GM12874 (cell line): ENCODE measurements around the gene ZNF888.

Source experiments
- TF ChIP-seq, protein P1 (sequence below): IDR thresholded peaks from 2 replicates; pipeline ENCODE4 v1.5.1; 2011; ENCODE audit warnings: low read depth, mild to moderate bottlenecking, control low read depth, low read length, moderate library complexity; ENCODE audit not compliant: insufficient read depth

The ZNF888 gene

DNA sequence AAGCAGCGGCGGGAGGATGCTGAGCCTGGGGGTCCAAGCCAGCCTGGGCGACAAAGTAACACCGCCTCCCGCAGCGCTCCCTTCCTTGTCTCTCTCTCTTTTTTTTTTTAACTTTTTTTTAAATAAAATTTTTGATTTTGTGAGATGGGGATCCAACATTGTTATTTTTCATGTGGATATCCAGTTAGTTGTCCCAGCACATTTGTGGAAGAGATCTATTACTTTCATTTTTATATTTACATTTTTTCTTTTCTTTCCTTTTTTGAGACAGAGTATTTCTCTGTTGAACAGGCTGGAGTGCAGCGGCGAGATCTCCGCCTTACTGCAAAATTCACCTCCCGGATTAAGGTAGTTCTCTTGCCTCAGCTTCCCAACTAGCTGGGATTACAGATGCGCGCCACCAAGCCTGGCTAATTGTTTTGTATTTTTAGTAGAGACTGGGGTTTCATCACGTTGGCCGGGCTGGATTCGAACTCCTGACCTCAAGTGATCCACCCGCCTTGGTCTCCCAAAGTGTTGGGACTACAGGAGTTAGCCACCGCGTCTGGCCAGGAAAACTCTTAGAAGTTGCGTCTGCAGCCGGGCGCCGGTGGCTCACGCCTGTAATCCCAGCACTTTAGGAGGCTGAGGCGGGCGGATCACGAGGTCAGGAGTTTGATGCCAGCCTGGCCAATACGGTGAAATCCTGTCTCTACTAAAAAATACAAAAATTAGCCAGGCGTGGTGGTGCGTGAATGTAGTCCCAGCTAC is 20.1 kb upstream of the ZNF888 start:
- TF ChIP-seq, protein P1, sequence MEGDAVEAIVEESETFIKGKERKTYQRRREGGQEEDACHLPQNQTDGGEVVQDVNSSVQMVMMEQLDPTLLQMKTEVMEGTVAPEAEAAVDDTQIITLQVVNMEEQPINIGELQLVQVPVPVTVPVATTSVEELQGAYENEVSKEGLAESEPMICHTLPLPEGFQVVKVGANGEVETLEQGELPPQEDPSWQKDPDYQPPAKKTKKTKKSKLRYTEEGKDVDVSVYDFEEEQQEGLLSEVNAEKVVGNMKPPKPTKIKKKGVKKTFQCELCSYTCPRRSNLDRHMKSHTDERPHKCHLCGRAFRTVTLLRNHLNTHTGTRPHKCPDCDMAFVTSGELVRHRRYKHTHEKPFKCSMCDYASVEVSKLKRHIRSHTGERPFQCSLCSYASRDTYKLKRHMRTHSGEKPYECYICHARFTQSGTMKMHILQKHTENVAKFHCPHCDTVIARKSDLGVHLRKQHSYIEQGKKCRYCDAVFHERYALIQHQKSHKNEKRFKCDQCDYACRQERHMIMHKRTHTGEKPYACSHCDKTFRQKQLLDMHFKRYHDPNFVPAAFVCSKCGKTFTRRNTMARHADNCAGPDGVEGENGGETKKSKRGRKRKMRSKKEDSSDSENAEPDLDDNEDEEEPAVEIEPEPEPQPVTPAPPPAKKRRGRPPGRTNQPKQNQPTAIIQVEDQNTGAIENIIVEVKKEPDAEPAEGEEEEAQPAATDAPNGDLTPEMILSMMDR = no peak

DNA sequence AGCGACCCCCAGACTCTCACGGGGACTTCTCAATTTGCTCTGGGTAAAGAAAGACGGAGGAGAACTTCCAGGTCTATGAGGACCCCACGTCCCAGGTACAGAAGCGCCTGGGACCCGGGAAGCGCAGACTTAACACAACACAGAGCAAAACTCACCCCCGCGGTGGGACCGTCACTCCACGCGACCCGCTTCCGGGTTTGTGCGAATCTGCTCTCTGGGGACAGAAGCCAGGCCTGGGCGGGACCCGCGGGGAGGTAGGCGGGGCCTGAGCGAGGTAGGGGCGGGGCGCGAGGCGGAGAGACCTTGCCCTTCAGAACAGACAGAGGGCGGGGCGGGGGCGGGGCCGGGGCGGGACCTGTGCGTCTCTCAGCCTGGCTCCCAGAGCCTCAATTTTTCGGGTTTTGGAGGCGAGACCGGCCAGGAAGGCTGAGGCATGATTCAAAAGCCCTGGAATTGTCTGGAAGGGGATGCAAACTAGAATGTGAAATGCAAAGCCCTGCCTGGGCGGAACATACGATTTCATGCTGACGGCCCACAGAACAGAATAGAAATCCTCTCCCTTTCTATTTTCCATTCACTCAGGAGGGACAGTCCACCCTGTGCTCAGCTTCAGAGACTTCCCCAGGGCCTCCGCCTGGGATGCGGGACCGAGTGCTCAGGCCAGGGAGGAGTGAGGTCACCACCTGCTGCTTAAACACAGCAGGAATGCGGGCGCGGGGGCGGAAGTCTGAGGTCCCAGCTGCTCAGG is 19.3 kb upstream of the ZNF888 start:
- TF ChIP-seq, protein P1 = no peak

DNA sequence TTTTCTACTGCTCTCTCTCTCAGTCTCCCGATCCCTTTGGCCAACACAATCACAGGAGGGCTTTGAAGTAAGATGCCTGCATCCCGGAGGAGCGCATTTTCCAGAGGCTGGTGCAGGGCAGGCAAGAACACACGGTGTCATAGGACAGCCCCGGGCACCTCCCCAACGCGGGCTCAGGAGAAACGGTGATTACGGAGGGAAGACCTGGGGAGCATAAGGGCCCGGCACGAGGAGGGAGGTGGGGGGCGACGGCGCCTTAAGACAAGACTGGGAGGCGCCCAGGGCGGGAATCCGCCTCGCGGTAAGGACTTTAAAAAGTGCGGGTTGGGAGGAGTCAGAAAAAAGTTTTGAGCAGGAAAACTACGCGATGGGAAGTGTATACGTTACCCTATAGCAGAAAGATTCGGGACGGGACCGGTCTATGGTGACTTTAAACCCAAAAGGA is 18.7 kb upstream of the ZNF888 start:
- TF ChIP-seq, protein P1 = no peak

DNA sequence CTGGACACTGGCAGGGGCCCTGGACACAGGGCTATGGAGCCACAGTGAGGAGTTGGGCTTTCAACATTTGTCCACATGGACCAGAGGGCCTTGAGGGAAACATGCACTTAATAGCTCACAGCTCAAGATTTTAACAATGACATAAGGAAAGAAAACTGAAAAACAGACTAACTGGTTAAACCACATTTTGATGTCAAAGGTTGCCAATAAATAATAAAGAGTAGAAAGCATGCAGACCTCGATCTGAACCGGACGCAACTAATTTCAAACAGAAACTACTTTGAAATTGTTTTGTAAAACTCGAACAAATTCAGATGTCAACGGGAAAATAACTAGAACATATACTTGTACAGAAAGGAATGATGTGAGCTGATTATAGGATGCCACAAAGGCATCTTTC is 15.5 kb upstream of the ZNF888 start:
- TF ChIP-seq, protein P1 = no peak

DNA sequence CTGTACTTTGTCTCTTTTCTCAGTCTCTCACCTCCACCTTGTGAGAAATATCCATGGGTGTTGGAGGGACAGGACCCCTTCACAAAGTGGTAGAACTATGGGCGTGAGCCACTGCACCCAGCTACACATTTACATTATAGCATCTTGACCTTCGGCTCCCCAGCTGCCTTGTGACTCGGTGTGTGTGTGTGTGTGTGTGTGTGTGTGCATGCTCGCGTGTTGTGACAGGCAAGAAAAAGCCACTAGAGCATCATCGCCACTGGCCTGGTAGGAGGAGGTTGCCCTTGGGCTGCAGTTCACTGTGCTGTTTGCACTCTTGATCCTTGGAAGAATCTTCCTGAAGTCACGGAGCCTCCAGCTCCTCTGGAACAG is 13.7 kb upstream of the ZNF888 start:
- TF ChIP-seq, protein P1 = no peak

DNA sequence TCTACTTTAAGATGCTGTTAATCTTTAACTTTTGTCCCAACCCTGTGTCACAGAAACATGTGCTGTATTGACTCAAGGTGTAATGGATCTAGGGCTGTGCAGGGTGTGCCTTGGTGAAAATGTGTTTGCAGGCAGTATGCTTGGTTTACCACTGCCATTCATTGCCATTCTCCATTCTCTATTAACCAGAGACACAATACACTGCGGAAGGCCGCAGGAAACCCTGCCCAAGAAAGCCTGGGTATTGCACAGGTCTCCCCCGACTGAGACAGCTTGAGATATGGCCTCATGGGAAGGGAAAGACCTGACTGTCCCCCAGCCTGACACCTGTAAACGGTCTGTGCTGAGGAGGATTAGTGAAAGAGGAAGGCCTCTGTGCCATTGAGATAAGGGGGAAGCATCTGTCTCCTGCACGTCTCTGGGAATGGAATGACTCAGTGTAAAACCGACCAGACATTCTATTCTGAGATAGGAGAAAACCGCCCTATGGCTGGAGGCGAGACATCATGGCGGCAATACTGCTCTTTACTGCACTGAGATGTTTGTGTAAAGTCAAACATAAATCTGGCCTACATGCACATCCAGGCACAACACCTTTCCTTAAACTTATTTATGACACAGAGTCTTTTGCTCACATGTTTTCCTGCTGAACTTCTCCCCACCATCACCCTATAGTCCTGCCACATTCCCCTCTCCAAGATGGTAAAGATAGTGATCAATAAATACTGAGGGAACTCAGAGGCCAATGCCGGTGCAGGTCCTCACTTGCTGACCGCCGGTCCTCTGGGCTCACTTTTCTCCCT is 13.1 kb upstream of the ZNF888 start:
- TF ChIP-seq, protein P1 = no peak

DNA sequence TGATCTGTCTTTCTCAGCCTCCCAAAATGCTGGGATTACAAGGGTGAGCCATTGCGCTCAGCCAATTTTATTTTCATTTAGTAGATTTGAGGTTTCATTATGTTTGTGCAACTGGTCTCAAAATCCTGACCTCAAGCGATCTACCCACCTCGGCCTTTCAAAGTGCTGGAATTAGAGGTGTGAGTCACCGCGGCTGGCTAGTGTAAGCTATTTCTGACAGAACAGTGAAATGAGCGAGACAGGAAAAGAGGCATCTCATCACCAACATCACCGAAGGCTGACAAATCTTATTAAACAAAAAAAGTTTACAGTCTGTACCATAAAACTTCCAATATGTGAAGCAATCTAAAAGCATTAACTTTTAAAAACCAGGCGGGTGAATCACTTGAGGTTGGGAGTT is 12.2 kb upstream of the ZNF888 start:
- TF ChIP-seq, protein P1 = no peak
